Measurements from ENCODE around the gene MAP3K4.

The MAP3K4 gene

GRCh38 chr6:161150566-161150965 lies 159.0 kb downstream of the MAP3K4 start:
- DNase-seq: no peak

GRCh38 chr6:161151059-161151645 lies 159.6 kb downstream of the MAP3K4 start:
- DNase-seq: no peak

- DNase-seq: no peak
Observed at GRCh38 chr6:161151660-161152526, 160.3 kb downstream of the MAP3K4 start.

GRCh38 chr6:161152527-161152862 lies 160.9 kb downstream of the MAP3K4 start:
- no peak for DNase-seq

- DNase-seq: no peak
Observed at GRCh38 chr6:161152907-161153662, 161.5 kb downstream of the MAP3K4 start.

- DNase-seq: no peak
Observed at GRCh38 chr6:161153725-161154124, 162.2 kb downstream of the MAP3K4 start.

- no peak for DNase-seq
Observed at GRCh38 chr6:161154796-161155335, 163.3 kb downstream of the MAP3K4 start.

GRCh38 chr6:161161121-161161520 lies 169.6 kb downstream of the MAP3K4 start:
- DNase-seq: no peak

- no peak for DNase-seq
Observed at GRCh38 chr6:161161889-161162624, 170.5 kb downstream of the MAP3K4 start.

- no peak for DNase-seq
Observed at GRCh38 chr6:161162722-161163121, 171.2 kb downstream of the MAP3K4 start.

GRCh38 chr6:161163466-161164181 lies 172.1 kb downstream of the MAP3K4 start:
- DNase-seq: no peak

GRCh38 chr6:161164182-161164625 lies 172.6 kb downstream of the MAP3K4 start:
- no peak for DNase-seq

- DNase-seq: no peak
Observed at GRCh38 chr6:161166176-161166575, 174.6 kb downstream of the MAP3K4 start.

GRCh38 chr6:161166677-161167076 lies 175.1 kb downstream of the MAP3K4 start:
- no peak for DNase-seq

Data from NCI-H1417 (cell line).